CD4-positive, CD25-positive, alpha-beta regulatory T cell (primary cell): ENCODE data around the gene NMU. TPM values are rescaled to one million over a fixed set of nuclear protein-coding genes. Genes with fewer than 3 reads are reported as not detected.
"Not testable (repeated sequence)": the region's sequence is repeated elsewhere in the genome, so short reads cannot be mapped to it uniquely, and the experiment has no call there.

Experiments
- ATAC-seq, 2 donors: fragments of 150-1000 bp; cut with Tn5 transposase; one replicate each; pipeline ENCODE4 v1.10.0; 2021; ENCODE audit warnings: low read depth in 2 of 2, moderate number of reproducible peaks in 2 of 2, moderate library complexity in 1 of 2
- DNase-seq, 3 donors: peaks; one replicate each; pipeline versions ENCODE4 v3.0.0 to v3.0.0-alpha.2; 2012 to 2022; ENCODE audit warnings: mixed read lengths in 1 of 3
- H3K27ac ChIP-seq: one replicate; pipeline ENCODE4 v1.7.0; 2013; ENCODE audit warnings: mild to moderate bottlenecking, low read length; ENCODE audit not compliant: insufficient read depth, poor library complexity, severe bottlenecking
- H3K27me3 ChIP-seq: one replicate; pipeline ENCODE4 v1.7.0; 2013; ENCODE audit warnings: low read length; ENCODE audit not compliant: control insufficient read depth, insufficient read depth
- H3K36me3 ChIP-seq: one replicate; pipeline ENCODE4 v1.7.0; 2013; ENCODE audit warnings: mild to moderate bottlenecking, low read length, moderate library complexity; ENCODE audit not compliant: control insufficient read depth, insufficient read depth
- H3K4me1 ChIP-seq: 2 replicates; pipeline ENCODE4 v1.7.0; 2013; ENCODE audit warnings: mild to moderate bottlenecking, low read length; ENCODE audit not compliant: insufficient read depth, control insufficient read depth, poor library complexity, severe bottlenecking
- H3K4me3 ChIP-seq: one replicate; pipeline ENCODE4 v1.7.0; 2013; ENCODE audit warnings: low read depth, mild to moderate bottlenecking, low read length, moderate library complexity
- H3K9me3 ChIP-seq, 2 experiments: 1 replicate in 1 of 2; 2 replicates in 1 of 2; pipeline ENCODE4 v1.7.0; 2013; ENCODE audit warnings: low read length in 2 of 2, mild to moderate bottlenecking in 1 of 2, moderate library complexity in 1 of 2; ENCODE audit not compliant: control insufficient read depth in 2 of 2
- H3K27ac Mint-ChIP-seq, 3 donors: one replicate each; pipeline ENCODE4 v1.8.0; 2020 to 2022; ENCODE audit warnings: mild to moderate bottlenecking in 3 of 3, mixed read lengths in 3 of 3, moderate library complexity in 2 of 3
- H3K27me3 Mint-ChIP-seq: one replicate; pipeline ENCODE4 v1.8.0; 2022; ENCODE audit warnings: mild to moderate bottlenecking, mixed read lengths
- H3K36me3 Mint-ChIP-seq: one replicate; pipeline ENCODE4 v1.8.0; 2020; ENCODE audit warnings: mixed read lengths
- H3K4me1 Mint-ChIP-seq, 4 donors: one replicate each; pipeline ENCODE4 v1.8.0; 2020 to 2022; ENCODE audit warnings: mixed read lengths in 4 of 4, mild to moderate bottlenecking in 1 of 4
- H3K4me3 Mint-ChIP-seq, 4 donors: one replicate each; pipeline ENCODE4 v1.8.0; 2020 to 2022; ENCODE audit warnings: mild to moderate bottlenecking in 4 of 4, mixed read lengths in 4 of 4, moderate library complexity in 3 of 4
- H3K9me3 Mint-ChIP-seq, 7 donors: one replicate each; pipeline ENCODE4 v1.8.0; 2020 to 2022; ENCODE audit warnings: mixed read lengths in 7 of 7, mild to moderate bottlenecking in 3 of 7, moderate library complexity in 2 of 7
- polyA plus RNA-seq, 4 donors: library from polyadenylated mRNA; unstranded; fragments of 300-500 nt; fragmentation: Illumina TruSeq; gene quantifications; one replicate each; pipeline ENCODE4 v1.2.3, GENCODE V29; 2021
- total RNA-seq: library from RNA; stranded (reverse); gene quantifications from one replicate; pipeline ENCODE4 v1.2.3, GENCODE V29; 2022

Gene NMU
- total and polyA plus RNA-seq, 5 donors from 2014 or later, result 0.88 TPM; not detected in 4

DNA sequence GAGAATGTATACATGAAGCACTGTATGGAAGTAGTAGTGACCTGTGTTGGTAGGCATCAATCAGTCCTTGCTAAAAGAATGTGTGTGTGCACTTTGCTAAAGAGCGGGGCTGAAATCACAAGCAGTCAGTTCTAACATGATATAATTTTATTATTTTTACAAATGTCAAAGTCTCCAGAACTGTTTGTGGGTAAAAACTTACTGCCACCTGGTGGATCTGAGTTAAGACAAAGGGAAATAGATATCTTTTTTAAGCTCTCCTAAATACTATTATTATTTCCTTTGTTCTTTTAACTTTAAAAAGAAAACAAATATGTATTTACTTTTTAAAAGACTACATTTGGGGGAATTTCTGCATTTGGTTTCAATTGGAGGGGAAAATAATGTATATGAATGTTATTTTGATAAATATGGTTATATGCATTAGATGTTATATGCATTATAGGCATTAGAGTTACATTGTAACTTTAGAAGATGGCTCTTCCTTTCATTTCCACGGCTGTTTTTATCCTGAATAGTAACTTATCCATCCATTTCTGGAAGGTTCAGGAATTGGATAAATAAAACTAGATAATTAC lies 81.6 kb downstream of the NMU start:
- Mint-ChIP-seq H3K36me3 (no peaks in the 10 kb centered on the region), H3K4me3 (peak overlapping the region in 1 of 4 donors; percentile 43), H3K27me3 (peaks cover 21% of the 10 kb centered on the region), H3K9me3 (peaks cover 0 to 2% (median 0%) of the 10 kb centered on the region in 7 donors), H3K4me1 (peaks cover 0 to 9% (median 4%) of the 10 kb centered on the region in 4 donors), H3K27ac (no peak overlapping the region)
- ATAC-seq (peak in 1 of 2 donors; percentile 52), DNase-seq (peak in 2 of 3 donors; percentile 49 to 52)
- H3K4me3 ChIP-seq, result no peak overlapping the region
- H3K27ac ChIP-seq, result no peak overlapping the region
- no peaks in the 10 kb centered on the region for H3K9me3 ChIP-seq
- no peaks in the 10 kb centered on the region for H3K4me1 ChIP-seq
- H3K27me3 ChIP-seq, result peaks cover 6% of the 10 kb centered on the region
- H3K36me3 ChIP-seq, result no peaks in the 10 kb centered on the region

DNA sequence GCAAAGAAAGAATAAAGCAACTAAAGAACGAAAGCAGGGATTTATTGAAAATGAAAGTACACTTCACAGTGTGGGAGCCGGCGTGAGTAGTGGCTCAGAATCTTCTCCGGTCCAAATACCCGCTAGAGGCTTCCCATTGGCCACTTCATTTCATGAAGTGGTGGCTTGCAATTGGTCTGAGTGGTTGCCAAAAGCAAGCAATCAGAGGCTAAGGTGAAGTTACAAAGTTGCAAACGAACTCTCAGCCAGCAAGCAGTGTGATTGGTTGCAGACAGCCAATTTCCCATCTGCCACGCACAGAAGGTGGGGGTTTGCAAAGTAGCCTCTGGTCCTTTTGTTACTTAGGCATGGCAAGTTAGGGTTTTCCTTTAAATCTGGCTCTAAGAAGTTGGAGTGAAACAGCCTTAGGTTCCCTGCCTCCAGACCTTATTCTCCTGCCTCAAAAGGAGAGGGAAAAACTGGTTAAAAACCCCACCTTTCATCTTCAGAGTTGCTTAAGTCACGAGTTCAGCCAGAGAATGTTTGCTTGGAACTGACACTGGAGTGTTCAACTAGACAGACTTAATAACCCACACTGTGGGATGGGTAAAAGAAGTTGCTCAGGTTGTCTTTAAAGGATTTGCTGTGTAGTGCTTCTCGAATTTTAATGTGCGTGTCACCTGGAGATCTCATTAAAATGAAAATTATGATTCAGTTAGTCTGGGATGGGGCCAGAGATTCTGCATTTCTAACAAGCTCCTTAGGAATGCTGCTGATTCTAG lies 82.5 kb downstream of the NMU start:
- DNase-seq, result peak in 1 of 3 donors; percentile 24
- ATAC-seq, result no peak
- Mint-ChIP-seq H3K27me3 (peaks cover 23% of the 10 kb centered on the region), H3K36me3 (no peaks in the 10 kb centered on the region), H3K9me3 (peaks cover 0 to 2% (median 0%) of the 10 kb centered on the region in 7 donors), H3K4me1 (peaks cover 0 to 13% (median 5%) of the 10 kb centered on the region in 4 donors), H3K4me3 (peak overlapping the region in 2 of 4 donors; percentile 23 to 68), H3K27ac (no peak overlapping the region)
- Histone ChIP-seq H3K27me3 (peaks cover 4% of the 10 kb centered on the region), H3K27ac (no peak overlapping the region), H3K9me3 (no peaks in the 10 kb centered on the region), H3K4me3 (no peak overlapping the region), H3K36me3 (no peaks in the 10 kb centered on the region), H3K4me1 (no peaks in the 10 kb centered on the region)

DNA sequence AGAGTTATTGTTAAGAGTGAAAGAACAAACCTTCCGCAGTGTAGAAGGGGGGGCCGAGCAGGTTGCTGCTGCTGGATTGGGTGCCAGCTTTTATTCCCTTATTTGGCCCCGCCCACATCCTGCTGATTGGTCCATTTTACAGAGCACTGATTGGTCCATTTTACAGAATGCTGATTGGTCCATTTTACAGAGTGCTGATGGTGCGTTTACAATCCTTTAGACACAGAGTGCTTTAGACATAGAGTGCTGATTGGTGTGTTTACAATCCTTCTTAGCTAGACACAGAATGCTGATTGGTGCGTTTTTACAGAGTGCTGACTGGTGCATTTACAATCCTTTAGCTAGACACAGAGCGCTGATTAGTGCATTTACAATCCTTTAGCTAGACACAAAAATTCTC lies 84.1 kb downstream of the NMU start:
- H3K4me3 ChIP-seq, H3K9me3 Mint-ChIP-seq, H3K27me3 ChIP-seq, H3K27ac ChIP-seq, H3K4me1 ChIP-seq, H3K9me3 ChIP-seq, H3K36me3 ChIP-seq, H3K36me3 Mint-ChIP-seq, H3K27ac Mint-ChIP-seq, ATAC-seq, DNase-seq: not testable (repeated sequence)
- peaks cover 11 to 18% (median 12%) of the 10 kb centered on the region in 4 donors for H3K4me1 Mint-ChIP-seq
- H3K27me3 Mint-ChIP-seq, result peaks cover 27% of the 10 kb centered on the region
- peak overlapping the region in 1 of 4 donors; percentile 57 for H3K4me3 Mint-ChIP-seq

DNA sequence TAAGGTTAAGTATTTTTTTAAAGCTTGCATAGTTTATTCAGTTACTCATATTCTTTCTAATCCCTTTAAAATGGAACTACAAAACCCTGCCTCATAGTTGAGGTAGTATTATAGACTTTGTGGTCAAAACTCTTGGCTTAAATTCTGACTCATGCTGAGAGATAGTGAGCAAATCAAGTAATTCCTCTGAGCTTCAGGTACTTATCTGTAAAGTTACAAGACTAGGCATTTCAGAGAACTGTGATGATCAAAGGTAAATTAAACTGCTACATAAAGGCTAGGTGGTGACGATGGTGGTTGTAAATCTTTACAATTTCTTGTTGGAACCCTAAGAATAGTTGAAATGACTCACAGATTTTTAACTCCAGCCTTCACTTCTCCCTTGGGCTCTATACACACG lies 86.2 kb downstream of the NMU start:
- Histone ChIP-seq H3K36me3 (no peaks in the 10 kb centered on the region), H3K27ac (no peak overlapping the region), H3K9me3 (no peaks in the 10 kb centered on the region), H3K27me3 (peaks cover 3% of the 10 kb centered on the region), H3K4me3 (no peak overlapping the region), H3K4me1 (peaks cover 14% of the 10 kb centered on the region)
- Mint-ChIP-seq H3K4me1 (peaks cover 14 to 23% (median 21%) of the 10 kb centered on the region in 4 donors), H3K4me3 (peak overlapping the region in 2 of 4 donors; percentile 13 to 98), H3K27ac (no peak overlapping the region), H3K9me3 (no peaks in the 10 kb centered on the region), H3K36me3 (no peaks in the 10 kb centered on the region), H3K27me3 (peaks cover 33% of the 10 kb centered on the region)
- ATAC-seq (no peak), DNase-seq (peak in 1 of 3 donors; percentile 49)

DNA sequence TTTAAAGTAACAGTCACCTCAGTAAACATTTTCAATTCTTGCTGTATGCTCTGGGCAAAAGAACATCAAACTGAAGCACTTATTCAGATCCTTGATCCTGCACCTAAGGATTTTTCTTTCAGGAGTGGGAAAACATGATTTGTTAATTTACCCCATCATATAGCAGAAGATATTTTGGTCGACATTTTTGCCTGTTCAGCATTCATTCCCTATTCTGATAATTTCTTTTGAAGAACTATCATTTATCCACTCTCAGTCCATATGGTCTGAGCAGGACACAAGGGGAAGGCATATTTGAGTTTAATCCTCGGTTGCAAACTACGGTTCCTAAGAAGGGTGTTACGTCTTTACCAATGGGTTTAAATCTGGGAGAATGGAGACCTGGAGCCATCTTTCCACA lies 88.2 kb downstream of the NMU start:
- no peak overlapping the region for H3K27ac ChIP-seq
- no peaks in the 10 kb centered on the region for H3K9me3 ChIP-seq
- H3K4me3 Mint-ChIP-seq, result peak overlapping the region; percentile 91 to 98 (median 95)
- peaks cover 31 to 42% (median 39%) of the 10 kb centered on the region in 4 donors for H3K4me1 Mint-ChIP-seq
- peaks cover 24% of the 10 kb centered on the region for H3K27me3 Mint-ChIP-seq
- peaks cover 3% of the 10 kb centered on the region for H3K27me3 ChIP-seq
- DNase-seq (no peak), ATAC-seq (no peak)
- peaks cover 24% of the 10 kb centered on the region for H3K4me1 ChIP-seq
- H3K9me3 Mint-ChIP-seq, result no peaks in the 10 kb centered on the region
- H3K4me3 ChIP-seq, result peak overlapping the region; percentile 82
- no peaks in the 10 kb centered on the region for H3K36me3 ChIP-seq
- H3K36me3 Mint-ChIP-seq, result no peaks in the 10 kb centered on the region
- H3K27ac Mint-ChIP-seq, result peak overlapping the region in 2 of 3 donors; percentile 90 to 93

DNA sequence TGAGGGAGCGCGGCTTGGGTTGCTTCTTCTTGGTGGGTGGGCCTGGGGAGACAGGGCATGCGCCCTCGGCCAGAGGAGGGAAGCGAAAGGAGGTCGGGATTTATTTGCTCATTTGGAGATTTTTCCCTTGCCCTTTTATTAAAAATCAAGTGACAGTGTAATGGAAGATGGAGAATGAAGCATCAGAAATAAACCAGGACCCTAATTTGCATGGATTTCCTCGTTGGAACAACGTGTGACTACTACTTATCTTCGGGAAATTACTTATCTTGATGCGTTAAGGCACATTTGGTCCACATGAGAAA lies 88.7 kb downstream of the NMU start:
- Histone ChIP-seq H3K4me1 (peaks cover 24% of the 10 kb centered on the region), H3K36me3 (no peaks in the 10 kb centered on the region), H3K27me3 (no peaks in the 10 kb centered on the region), H3K27ac (peak overlapping the region; percentile 85), H3K4me3 (peak overlapping the region; percentile 82), H3K9me3 (no peaks in the 10 kb centered on the region)
- Mint-ChIP-seq H3K27me3 (peaks cover 24% of the 10 kb centered on the region), H3K4me3 (peak overlapping the region; percentile 91 to 98 (median 95)), H3K27ac (peak overlapping the region; percentile 48 to 93 (median 90)), H3K36me3 (no peaks in the 10 kb centered on the region), H3K9me3 (no peaks in the 10 kb centered on the region), H3K4me1 (peaks cover 33 to 45% (median 42%) of the 10 kb centered on the region in 4 donors)
- DNase-seq (no peak), ATAC-seq (no peak)

DNA sequence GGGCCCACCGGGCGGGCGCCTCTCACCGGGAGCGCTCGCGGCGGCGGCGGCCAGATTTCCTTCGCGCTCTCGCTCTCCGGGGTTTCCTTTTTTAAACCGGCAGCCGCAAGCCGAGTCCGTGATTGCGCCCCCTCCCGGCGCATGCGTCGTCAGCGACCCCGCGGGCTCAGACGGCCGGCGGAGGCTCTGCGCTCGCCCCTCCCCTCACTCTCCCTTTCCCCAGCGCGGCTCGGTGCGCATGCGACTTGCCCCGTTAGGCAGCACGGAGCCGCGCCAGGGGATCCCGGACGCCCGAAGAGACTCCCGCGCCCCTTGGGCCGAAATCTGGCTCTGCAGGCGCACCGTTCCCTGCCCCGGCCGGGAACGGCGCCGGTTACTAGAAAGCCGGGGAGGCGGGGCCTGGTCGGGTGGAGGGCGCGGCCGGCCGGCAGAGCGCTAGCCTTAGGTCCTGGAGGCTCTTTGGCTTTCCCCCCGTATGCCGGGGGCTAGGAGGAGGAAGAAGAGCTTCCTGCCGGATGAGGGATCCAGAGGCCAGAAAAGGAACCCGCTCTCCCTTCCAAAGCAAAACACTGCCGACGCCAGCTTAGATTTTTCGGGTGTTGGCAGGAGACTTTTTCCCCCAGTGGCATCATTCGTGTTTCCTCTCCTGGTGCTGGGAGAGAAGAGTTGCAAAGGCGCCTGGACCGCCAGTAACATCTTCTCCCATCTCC lies 89.2 kb downstream of the NMU start, which contains the start of gene CLOCK:
Gene CLOCK (minus strand): TSS at position 154 of the 710 bp plus-strand sequence. CDS start 64,124 bp downstream, outside the sequence.
- peak within 1 kb of the TSS; percentile 82 for H3K4me3 ChIP-seq
- peaks cover 24% of the 10 kb centered on the region for H3K4me1 ChIP-seq
- ATAC-seq (peak; percentile 72 to 73), DNase-seq (peak; percentile 79 to 87 (median 84))
- no peaks in the 10 kb centered on the region for H3K36me3 ChIP-seq
- Mint-ChIP-seq H3K4me3 (peak within 1 kb of the TSS; percentile 98 to 99 (median 98)), H3K36me3 (no peaks in the 10 kb centered on the region), H3K9me3 (no peaks in the 10 kb centered on the region), H3K4me1 (peaks cover 33 to 48% (median 43%) of the 10 kb centered on the region in 4 donors), H3K27ac (peak within 1 kb of the TSS; percentile 93 to 94 (median 93)), H3K27me3 (peaks cover 24% of the 10 kb centered on the region)
- H3K27me3 ChIP-seq, result no peaks in the 10 kb centered on the region
- peak within 1 kb of the TSS; percentile 85 for H3K27ac ChIP-seq
- H3K9me3 ChIP-seq, result no peaks in the 10 kb centered on the region
